Esophagus squamous epithelium (tissue), 4 donors: ENCODE data around the gene LCE3B.

Source experiments
- CTCF ChIP-seq, 6 experiments: fragments of 450-650 bp in 4 of 6; fragments of 200-600 bp in 2 of 6; sonication (generic) in 2 of 6; IDR thresholded peaks; one replicate each; pipeline ENCODE4 v1.5.1; 2016 to 2019; ENCODE audit warnings: antibody characterized with exemption in 6 of 6, mild to moderate bottlenecking in 4 of 6, moderate library complexity in 4 of 6
- POLR2A ChIP-seq, 4 donors: fragments of 450-650 bp; IDR thresholded peaks; one replicate each; pipeline ENCODE4 v1.6.1; 2017; ENCODE audit warnings: antibody characterized with exemption in 4 of 4, mild to moderate bottlenecking in 4 of 4, moderate library complexity in 3 of 4

DNA sequence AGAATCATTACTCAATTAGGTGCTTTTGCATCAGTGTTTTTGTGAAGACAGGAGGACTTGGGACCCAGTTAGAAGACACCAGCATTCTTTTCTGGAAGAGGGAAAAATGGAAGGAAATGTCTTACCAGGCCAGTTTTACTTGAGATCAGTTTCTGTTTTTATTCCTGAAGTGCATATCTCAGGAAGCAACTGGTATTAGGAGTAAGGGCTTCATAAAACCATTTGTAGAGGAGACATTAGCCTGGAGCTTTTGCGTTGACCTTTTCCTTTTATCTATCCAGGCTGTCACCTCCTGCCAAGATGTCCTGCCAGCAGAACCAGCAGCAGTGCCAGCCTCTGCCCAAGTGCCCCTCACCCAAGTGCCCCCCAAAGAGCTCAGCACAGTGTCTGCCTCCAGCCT lies at the start of gene LCE3B:
- TF ChIP-seq CTCF (IDR thresholded peaks at IDR 0.05) (no peak), POLR2A (IDR thresholded peaks at IDR 0.05) (no peak)
